Muscle of leg (tissue), 11 donors: Measurements from ENCODE around the gene SLC49A4. TPM values are rescaled to one million over a fixed set of nuclear protein-coding genes. Genes with fewer than 3 reads are reported as not detected.
A peak's percentile ranks its signal among the peaks of the same experiment; 100 is the strongest.

ENCODE experiments used
- DNase-seq: peaks from one replicate; pipeline ENCODE4 v3.0.0; 2013
- H3K27ac ChIP-seq: one replicate; pipeline ENCODE4 v1.5.1; 2013; ENCODE audit warnings: mild to moderate bottlenecking, low read length, control low read depth
- H3K27me3 ChIP-seq: one replicate; pipeline ENCODE4 v1.6.1; 2013; ENCODE audit warnings: low read length; ENCODE audit not compliant: control insufficient read depth, insufficient read depth
- H3K36me3 ChIP-seq: one replicate; pipeline ENCODE4 v1.6.1; 2013; ENCODE audit warnings: low read length; ENCODE audit not compliant: control insufficient read depth, insufficient read depth
- H3K4me1 ChIP-seq: one replicate; pipeline ENCODE4 v1.6.1; 2013; ENCODE audit warnings: low read length; ENCODE audit not compliant: control insufficient read depth, insufficient read depth
- H3K4me3 ChIP-seq: one replicate; pipeline ENCODE4 v1.5.1; 2013; ENCODE audit warnings: low read length, control low read depth
- H3K9me3 ChIP-seq: replicated peaks from 2 replicates; pipeline ENCODE4 v1.6.1; 2013; ENCODE audit warnings: low read depth, low read length; ENCODE audit not compliant: control insufficient read depth
- WGBS: methylation state at CpG from one replicate; pipeline ENCODE4 v1.1.5; 2013; ENCODE audit warnings: missing lambda C conversion rate; ENCODE audit not compliant: insufficient coverage; 5-methylcytosine and 5-hydroxymethylcytosine counted together
- polyA plus RNA-seq, 8 donors: library from polyadenylated mRNA; unstranded; fragments of 120-200 nt; gene quantifications; one replicate each; pipeline versions ENCODE4 v1.2.1 to v1.2.3, GENCODE V29; 2013; ENCODE audit warnings: inconsistent platforms in 1 of 8, low replicate concordance in 1 of 8; ENCODE audit not compliant: insufficient read length in 8 of 8, insufficient read depth in 1 of 8
- total RNA-seq: library from RNA; stranded (reverse); fragments of 120-200 nt; gene quantifications from one replicate; pipeline ENCODE4 v1.2.4, GENCODE V29; 2013

The SLC49A4 gene
- total and polyA plus RNA-seq, 9 donors: 4.0 to 6.2 (median 4.8) TPM

- no peak overlapping the region for H3K27ac ChIP-seq
- no peaks in the 10 kb centered on the region for H3K9me3 ChIP-seq
- no peaks in the 10 kb centered on the region for H3K4me1 ChIP-seq
- no peak overlapping the region for H3K4me3 ChIP-seq
- H3K36me3 ChIP-seq: no peaks in the 10 kb centered on the region
- 60% methylated on average over 1 of the region's 1 CpG for WGBS
- no peak for DNase-seq
- no peaks in the 10 kb centered on the region for H3K27me3 ChIP-seq
Measured at GRCh38 chr3:122785231-122785630, 9.6 kb upstream of the SLC49A4 start.

DNA sequence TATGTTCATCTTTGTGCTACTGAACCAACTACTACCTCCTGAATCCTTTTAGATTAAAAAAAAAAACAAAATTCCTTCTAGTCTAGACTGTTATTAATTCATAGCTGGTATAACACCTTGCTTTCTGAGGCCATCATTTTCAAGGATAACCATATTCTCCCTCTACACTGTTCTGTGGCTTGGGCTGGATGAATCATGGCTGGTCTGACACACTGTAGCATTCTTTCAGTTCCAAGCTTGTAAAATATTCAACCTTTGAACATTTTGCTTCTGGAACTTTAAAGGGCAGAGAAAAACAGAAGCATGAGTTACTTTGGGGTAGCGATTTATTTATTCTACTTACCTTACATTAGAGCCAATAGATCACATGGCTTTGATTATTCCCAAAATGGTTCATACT, 8.8 kb upstream of the SLC49A4 start:
- Histone ChIP-seq H3K9me3 (no peaks in the 10 kb centered on the region), H3K36me3 (no peaks in the 10 kb centered on the region), H3K27ac (no peak overlapping the region), H3K4me3 (no peak overlapping the region), H3K4me1 (no peaks in the 10 kb centered on the region), H3K27me3 (no peaks in the 10 kb centered on the region)
- DNase-seq: no peak
- whole genome bisulfite sequencing: no CpG with 5 or more reads among the region's 1 CpG

DNA sequence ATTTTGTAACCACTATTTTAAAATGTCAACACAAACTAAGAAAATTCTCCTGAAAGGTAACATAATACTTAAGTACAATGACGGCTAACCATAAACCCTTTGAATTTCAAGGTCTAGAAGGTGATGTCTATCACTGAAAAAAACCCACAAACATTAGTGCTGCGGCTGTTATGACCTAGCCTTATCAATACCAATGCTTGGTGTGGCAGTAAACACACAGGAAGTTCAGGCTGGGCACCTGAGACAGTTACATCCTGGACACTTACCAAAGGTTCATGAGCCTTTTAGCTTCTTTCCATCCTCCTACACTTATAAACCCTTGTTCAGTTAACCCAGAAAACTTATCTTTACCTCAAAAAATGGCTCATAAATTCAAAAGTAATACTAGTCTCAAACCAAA, 7.0 kb upstream of the SLC49A4 start:
- H3K9me3 ChIP-seq: no peaks in the 10 kb centered on the region
- no peak overlapping the region for H3K27ac ChIP-seq
- H3K27me3 ChIP-seq: no peaks in the 10 kb centered on the region
- no peaks in the 10 kb centered on the region for H3K36me3 ChIP-seq
- no peak for DNase-seq
- H3K4me3 ChIP-seq: no peak overlapping the region
- H3K4me1 ChIP-seq: no peaks in the 10 kb centered on the region
- WGBS: 67% methylated on average over 1 of the region's 2 CpGs

- DNase-seq: no peak
- Histone ChIP-seq H3K27me3 (no peaks in the 10 kb centered on the region), H3K4me3 (no peak overlapping the region), H3K36me3 (no peaks in the 10 kb centered on the region), H3K4me1 (peaks cover 3% of the 10 kb centered on the region), H3K9me3 (no peaks in the 10 kb centered on the region), H3K27ac (no peak overlapping the region)
- 93% methylated on average over 10 of the region's 11 CpGs for WGBS
Measured at GRCh38 chr3:122789585-122790273, 5.1 kb upstream of the SLC49A4 start.

DNA sequence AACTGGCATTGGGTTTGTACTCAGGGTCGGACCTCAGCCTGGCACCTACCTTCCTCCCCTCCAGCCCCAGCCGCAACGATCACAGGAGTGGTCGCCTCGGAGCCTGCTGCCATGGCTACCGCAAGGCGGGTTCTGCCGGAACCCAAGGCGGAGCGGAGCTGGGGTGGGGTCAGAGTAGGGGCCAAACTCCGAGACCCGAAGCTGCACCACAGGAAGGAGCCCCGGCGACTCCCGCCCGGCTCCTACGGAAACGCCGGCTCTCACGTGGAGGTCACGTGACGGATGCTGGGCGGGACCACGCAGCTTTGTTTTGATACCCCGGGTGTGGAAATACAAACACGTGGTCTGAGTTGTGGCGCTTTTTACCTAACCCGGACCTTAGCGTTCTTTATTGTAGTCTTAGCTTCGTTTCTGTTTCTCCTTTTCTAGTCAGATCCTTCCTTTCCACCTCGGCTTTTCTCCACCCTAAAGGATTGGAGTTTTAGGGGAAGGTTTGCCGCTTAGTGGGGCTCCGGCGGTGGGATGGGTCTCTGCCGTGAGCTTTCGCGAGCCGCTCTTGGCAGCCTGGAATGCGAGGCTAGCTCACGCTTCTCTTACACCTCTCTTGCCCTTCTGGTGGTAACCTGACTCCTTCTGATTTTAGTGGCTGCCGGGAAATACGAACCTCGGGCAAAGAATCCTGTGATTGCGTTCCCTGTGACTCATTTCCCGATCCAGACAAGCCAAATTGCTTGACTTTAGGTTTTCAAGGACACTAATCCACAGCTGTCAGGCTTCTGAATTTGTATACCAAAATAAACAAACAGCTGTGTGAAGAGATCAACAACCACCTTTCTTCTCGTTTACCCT, 1.1 kb upstream of the SLC49A4 start, which contains the start of gene HSPBAP1:
TSS of gene HSPBAP1 (minus strand) at position 264 of the 849 bp plus-strand sequence. CDS start at position 113, 151 bp downstream.
- Histone ChIP-seq H3K9me3 (no peaks in the 10 kb centered on the region), H3K27me3 (no peaks in the 10 kb centered on the region), H3K36me3 (no peaks in the 10 kb centered on the region), H3K4me3 (peak within 1 kb of the TSS; percentile 71), H3K4me1 (peaks cover 9% of the 10 kb centered on the region), H3K27ac (peak within 1 kb of the TSS; percentile 92)
- under 1% methylated on average over 30 of the region's 46 CpGs for WGBS
- peak; percentile 96 for DNase-seq

GRCh38 chr3:122794483-122794778, 438 bp upstream of the SLC49A4 start:
- H3K36me3 ChIP-seq: no peaks in the 10 kb centered on the region
- peak overlapping the region; percentile 92 for H3K27ac ChIP-seq
- no peaks in the 10 kb centered on the region for H3K9me3 ChIP-seq
- WGBS: no CpG with 5 or more reads among the region's 6 CpGs
- peak overlapping the region; percentile 71 for H3K4me3 ChIP-seq
- DNase-seq: no peak
- H3K27me3 ChIP-seq: no peaks in the 10 kb centered on the region
- H3K4me1 ChIP-seq: peaks cover 9% of the 10 kb centered on the region

DNA sequence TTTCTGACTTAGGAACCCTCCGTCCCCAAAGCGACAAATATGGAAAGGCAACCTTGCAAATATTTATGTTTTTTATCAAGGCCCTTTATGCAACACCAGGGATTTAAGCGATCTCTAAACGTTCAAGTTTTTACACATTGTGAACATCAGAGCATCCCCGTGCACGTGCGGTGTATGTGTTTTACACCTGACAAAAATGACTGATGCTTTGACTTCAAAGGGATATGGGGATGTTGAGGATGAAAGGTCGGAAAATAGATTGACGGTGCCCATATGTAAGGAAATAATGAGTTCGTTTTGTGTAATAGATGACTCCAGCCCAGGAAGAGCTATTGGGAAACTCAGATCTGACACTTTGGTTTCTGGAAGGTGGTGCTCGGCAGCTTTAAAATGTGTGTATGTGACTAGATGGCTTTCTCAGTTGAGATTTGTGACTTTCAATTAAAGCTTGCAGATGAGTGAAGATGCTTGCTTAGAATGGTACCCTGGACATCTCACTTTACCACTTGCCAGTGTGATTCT, 866 bp downstream of the SLC49A4 start:
- H3K9me3 ChIP-seq: no peaks in the 10 kb centered on the region
- peak overlapping the region; percentile 71 for H3K4me3 ChIP-seq
- H3K27ac ChIP-seq: peak overlapping the region; percentile 78
- DNase-seq: no peak
- H3K27me3 ChIP-seq: no peaks in the 10 kb centered on the region
- no peaks in the 10 kb centered on the region for H3K36me3 ChIP-seq
- H3K4me1 ChIP-seq: peaks cover 9% of the 10 kb centered on the region
- WGBS: 12% methylated on average over 6 of the region's 11 CpGs

GRCh38 chr3:122797291-122797690, 2.4 kb downstream of the SLC49A4 start:
- Histone ChIP-seq H3K27ac (no peak overlapping the region), H3K4me3 (no peak overlapping the region), H3K27me3 (no peaks in the 10 kb centered on the region), H3K4me1 (peaks cover 9% of the 10 kb centered on the region), H3K36me3 (no peaks in the 10 kb centered on the region), H3K9me3 (no peaks in the 10 kb centered on the region)
- no peak for DNase-seq
- WGBS: 100% methylated on average over 1 of the region's 3 CpGs

DNA sequence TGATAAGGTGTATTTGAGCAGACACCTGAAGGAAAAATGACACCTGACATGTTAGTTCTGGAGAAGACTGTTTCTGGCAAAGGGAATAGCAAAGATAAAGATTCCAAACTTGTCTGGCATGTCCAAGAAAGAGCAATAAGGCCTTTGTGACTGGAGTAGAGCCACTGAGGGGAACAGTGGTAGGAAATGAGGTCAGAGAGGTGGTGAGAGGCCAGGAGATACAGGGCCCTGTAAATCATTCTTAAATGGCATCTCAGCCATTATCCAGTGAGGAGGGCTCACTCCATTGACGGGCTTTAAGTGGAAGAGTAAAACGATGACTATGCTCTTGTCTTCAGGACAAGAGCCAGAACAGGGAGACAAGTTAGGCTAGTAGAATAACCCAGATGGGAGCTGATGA, 4.5 kb downstream of the SLC49A4 start:
- Histone ChIP-seq H3K4me3 (no peak overlapping the region), H3K36me3 (no peaks in the 10 kb centered on the region), H3K27me3 (no peaks in the 10 kb centered on the region), H3K9me3 (no peaks in the 10 kb centered on the region), H3K27ac (no peak overlapping the region), H3K4me1 (peaks cover 6% of the 10 kb centered on the region)
- 58% methylated on average over 2 of the region's 2 CpGs for WGBS
- DNase-seq: no peak

GRCh38 chr3:122800031-122800430, 5.2 kb downstream of the SLC49A4 start:
- H3K36me3 ChIP-seq: no peaks in the 10 kb centered on the region
- no peak for DNase-seq
- WGBS: 100% methylated on average over 1 of the region's 1 CpG
- peaks cover 6% of the 10 kb centered on the region for H3K4me1 ChIP-seq
- no peak overlapping the region for H3K27ac ChIP-seq
- no peak overlapping the region for H3K4me3 ChIP-seq
- H3K27me3 ChIP-seq: no peaks in the 10 kb centered on the region
- H3K9me3 ChIP-seq: no peaks in the 10 kb centered on the region
